ENCODE results near the gene OTUB2.

DNA sequence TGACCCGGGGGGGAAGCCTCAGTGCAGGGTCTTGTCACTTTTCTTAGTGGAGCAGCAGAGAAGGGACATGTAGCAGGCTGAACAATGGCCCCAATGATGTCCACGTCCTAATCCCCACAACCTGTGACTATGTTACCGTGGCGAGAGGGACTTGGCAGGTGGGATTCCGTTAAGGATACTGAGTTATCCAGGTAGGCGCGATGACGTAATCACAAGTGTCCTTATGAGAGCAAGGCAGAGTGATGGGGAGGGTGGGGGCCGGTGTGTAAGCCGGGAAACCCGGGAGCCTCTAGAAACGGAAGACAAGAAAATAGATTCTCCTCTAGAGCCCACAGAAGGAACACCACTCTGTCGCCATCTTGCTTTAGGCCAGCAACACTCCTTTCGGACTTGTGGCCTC, 4.4 kb downstream of the OTUB2 start:
- TF ChIP-seq, protein P1, sequence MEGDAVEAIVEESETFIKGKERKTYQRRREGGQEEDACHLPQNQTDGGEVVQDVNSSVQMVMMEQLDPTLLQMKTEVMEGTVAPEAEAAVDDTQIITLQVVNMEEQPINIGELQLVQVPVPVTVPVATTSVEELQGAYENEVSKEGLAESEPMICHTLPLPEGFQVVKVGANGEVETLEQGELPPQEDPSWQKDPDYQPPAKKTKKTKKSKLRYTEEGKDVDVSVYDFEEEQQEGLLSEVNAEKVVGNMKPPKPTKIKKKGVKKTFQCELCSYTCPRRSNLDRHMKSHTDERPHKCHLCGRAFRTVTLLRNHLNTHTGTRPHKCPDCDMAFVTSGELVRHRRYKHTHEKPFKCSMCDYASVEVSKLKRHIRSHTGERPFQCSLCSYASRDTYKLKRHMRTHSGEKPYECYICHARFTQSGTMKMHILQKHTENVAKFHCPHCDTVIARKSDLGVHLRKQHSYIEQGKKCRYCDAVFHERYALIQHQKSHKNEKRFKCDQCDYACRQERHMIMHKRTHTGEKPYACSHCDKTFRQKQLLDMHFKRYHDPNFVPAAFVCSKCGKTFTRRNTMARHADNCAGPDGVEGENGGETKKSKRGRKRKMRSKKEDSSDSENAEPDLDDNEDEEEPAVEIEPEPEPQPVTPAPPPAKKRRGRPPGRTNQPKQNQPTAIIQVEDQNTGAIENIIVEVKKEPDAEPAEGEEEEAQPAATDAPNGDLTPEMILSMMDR (IDR thresholded peaks at IDR 0.05; ENCODE audit: low read length), result no peak
- no peak for TF ChIP-seq EZH2 (IDR thresholded peaks at IDR 0.05; ENCODE audit: borderline replicate concordance, low read length)
